Smooth muscle cell of the brain vasculature (primary cell): Measurements from ENCODE around the gene CR2.
"Not testable (repeated sequence)": the region's sequence is repeated elsewhere in the genome, so short reads cannot be mapped to it uniquely, and the experiment has no call there.

Experiments
- DNase-seq: peaks from one replicate; pipeline ENCODE4 v3.0.0-alpha.2; 2012; ENCODE audit warnings: low read depth, low spot score

CR2 gene

DNA sequence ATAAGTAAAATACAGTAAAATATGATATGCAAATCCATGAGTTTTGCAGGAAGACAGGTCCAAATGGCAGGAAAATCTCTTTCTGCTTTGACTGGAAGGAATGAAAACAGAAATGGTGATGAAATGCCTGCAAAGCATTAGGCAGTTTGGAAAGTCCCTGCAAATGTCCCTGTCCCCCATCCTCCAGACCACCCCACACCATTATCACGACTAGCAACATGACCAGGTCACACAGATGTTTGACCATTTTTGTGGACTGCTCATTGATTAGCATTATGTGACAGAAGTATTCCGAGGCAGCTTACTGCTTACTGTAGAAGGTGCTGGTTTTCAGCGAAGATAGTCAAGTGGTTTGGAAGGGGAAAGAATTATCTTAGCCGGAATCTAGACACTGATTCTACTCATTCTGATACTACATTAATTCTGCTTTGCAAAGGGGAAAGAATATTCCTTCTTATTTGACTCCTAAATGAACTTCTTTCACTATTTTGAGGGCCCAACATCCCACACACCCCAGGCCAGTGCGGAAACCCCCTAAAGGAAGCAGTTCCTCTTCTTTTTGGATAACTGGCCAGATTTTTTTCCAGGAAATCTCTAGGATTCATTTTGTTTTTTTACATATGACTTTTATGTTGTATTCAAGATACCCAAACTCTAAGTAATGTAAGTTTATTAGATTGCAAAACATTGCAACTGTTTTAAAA is 9.5 kb upstream of the CR2 start:
- no peak for DNase-seq

DNA sequence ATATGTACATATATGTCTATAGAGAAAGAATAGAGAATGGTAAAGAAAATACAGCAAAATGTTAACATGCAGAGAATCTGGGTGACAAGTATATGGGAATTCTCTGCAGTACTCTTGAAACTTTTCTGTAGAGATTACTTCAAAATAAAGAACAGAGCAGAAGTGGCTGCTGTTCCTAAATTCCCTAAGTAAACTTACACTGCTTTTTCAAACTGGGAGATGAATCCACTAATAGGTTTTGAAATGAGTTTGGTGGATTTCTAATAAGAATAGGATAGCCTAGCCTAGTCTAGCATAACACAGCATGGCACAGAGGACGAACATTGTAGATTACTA is 450 bp upstream of the CR2 start:
- no peak for DNase-seq

DNA sequence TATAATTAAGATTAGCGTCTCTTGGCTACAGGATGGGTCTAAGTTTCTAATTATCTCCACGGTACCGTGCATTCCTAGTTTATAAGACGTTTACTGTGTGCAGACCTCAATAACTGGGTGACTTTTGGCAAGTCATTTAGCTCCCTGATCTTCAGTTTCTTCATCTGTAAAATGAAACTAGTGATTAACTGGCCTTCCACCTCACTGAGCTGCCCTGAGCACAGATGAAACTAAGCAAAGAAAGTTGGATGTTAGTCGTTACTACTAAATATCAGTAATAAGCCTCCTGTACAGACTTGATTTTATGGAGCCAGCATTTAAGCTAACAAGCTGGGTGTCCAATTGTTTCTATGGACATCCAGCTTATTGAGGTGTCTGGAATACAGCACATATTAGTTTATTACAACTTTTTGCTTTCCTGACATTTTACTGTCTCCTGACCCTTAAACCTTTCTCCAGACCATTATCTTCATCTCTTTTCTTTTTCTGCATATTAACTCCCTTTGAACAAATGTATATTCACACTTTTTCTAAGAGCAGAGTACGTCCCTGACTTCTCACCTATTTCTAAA is 1.1 kb downstream of the CR2 start:
- no peak for DNase-seq

DNA sequence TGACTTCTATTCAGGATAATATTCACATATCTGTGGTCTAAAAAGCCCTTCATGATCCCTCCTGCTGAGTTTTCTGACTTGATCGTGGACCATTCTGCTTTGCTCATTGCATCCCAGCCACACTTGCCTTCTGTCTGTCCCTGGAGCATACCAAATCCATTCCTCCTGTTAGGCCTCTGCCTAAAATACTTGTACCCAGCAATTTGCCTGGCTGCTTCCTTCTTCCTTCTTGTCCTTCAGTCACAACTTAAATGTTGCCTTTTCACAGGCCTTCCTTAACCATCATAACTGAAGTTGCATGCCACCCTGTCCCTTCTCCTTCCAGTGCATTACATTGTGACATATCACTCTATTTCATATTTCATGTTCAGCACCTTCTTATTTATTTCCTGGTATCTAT is 4.3 kb downstream of the CR2 start:
- no peak for DNase-seq

DNA sequence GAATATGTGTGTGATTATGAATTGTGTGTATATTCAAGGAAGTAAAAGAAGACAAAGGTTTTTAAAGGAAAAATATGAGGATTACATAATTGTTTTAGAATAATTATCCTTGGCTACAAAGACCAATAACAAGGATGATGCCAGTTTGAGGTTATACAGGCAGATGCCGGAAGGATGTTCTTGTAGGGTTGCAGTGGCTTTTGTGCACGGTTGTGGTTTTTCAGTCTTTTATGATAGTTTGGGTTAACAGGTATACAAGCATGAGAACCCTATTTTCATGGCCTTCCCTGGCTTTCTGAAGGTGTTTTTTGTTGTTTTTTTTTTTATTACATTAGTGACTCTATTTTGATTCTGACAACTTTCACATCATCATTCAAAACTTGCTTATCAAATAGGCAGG is 4.9 kb downstream of the CR2 start:
- no peak for DNase-seq

DNA sequence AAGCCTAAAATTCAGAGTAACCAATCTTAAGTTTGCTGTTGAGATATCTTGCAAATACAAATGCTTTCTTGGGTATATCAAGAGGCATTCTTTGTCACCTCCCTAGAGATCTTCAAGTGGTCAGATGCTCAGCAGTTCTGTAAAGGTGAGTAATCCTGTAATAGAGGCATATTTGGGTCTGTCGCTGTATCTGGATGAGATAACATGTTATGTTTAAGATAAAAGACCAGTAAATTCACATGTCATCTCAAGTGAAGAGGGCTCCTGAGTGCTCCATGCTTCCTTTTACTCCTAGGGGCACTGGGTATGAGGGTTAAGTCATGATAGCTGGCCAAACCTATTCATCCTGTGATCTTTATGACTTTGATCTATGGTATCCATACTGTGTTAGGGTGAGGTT is 7.5 kb downstream of the CR2 start:
- DNase-seq: no peak

DNA sequence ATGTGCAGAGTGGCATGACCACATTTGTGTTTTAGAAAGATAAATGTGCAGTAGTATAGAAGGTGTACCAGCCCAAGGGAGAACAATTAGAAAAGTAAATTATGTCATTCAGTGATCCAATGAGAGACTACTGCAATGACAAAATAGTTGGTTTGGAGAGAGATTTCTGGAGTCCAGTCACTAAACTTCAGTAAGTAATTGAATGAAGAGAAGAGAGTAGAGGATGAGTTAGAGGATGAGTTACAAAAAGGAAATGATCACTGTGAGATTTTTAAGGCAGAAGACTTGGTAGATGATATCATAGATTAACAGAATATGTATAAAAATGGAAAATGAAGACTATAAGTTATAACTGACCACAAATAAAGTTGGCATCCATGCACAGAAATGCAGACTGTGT is 8.4 kb downstream of the CR2 start:
- no peak for DNase-seq

DNA sequence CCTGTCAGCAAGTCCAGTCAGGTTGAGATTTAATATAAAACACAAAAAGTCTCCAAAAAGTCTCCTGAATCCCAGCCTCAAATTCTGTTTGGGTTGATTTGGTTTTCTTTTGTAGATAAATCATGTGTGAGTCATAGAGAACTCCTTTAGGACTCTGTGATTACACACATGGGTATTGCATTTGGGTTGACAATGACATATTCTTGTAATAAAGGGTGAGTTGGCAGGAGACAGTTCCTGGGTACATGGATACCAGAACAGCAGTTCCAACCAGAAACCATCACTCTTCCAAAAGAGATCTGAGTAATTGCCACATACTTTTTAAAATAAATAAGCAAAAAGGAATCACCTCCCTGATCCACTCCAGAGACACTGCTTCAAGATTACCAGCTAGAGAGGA is 8.9 kb downstream of the CR2 start:
- DNase-seq: no peak

DNA sequence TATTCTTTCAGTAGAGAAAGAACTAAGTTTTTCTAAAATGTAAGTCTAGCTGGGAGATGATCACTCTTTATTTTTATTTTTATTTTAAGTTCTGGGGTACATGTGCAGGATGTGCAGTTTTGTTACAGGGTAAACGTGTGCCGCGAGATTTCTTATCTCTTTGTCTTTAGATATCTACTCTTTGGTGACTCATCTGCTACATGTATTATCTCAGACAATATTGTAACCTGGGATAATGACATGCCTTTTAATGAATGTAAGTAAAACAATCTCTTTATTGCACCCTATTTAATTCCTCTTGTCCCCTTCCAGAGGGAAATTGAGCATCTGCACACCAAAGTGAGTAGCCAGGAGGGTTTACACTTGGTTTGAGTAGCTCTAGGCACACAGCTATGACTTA is 9.4 kb downstream of the CR2 start:
- DNase-seq: no peak

DNA sequence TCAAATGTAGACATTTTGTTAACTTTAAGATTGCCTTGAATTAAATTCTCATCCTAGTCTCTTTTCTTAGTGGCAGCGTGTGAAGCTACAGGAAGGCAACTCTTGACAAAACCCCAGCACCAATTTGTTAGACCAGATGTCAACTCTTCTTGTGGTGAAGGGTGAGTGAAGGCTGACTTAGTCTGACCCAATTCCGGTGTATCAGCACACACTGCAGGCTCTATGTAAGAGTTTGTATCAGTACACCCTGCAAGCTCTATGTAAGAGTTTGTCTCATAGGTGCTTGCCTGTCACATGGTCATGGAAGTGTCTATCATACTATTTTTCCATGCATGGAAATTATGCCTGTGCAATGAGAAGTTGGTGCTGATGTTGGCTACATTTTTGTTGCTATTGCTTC is 16.8 kb downstream of the CR2 start:
- no peak for DNase-seq

DNA sequence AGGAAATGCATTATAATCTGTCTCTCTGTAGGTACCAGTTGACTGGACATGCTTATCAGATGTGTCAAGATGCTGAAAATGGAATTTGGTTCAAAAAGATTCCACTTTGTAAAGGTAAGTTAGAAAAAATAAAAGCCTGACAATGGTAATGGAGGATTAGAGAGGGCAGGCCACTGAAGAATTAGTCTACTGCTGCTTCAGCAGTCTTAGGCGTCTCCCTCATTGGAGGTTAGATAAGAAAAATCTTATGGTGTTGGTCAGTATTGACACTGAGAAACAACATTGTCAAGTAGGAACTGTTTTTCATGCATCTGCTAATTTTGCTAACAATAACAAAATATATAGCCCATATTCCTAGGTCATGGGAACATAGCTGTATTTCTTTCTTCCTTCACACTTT is 20.1 kb downstream of the CR2 start:
- no peak for DNase-seq

DNA sequence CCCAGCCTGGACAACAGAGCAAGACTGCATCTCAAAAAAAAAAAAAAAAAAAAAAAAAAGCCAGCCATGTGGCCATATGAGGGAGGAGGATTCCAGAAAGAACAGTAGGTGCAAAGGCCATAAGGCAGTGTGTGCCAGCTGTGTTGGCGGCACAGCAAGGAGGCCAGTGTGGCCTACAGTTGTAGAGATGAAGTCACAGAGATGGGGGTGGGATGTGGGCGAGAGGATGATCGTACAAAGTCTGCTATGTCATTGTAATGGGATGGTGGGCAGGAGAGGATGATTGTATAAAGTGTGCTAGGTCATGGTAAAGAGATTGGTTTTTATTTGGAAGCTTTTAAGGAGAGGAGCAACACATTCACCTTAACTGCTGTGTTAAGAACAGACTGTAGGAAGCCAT is 32.1 kb downstream of the CR2 start:
- DNase-seq: no peak

DNA sequence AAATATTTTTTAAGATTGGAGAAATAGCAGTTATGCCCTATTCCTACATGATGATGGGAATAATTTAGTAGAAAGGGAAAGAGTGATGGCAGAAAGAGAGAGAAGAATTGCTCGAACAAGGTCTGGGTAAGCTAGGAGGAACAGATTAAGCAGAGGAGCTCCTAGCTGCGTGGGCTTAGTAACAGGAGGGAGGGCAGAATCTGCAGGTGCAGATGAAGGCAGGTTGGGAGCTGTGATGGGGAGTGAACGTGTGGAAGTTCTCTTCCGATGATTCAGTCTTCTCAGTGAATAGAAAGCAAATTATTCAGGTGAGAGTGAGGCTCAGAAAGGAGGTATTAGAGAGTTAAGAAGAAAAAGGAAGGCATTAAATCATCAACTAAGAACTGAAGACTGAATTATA is 33.5 kb downstream of the CR2 start:
- DNase-seq: no peak

DNA sequence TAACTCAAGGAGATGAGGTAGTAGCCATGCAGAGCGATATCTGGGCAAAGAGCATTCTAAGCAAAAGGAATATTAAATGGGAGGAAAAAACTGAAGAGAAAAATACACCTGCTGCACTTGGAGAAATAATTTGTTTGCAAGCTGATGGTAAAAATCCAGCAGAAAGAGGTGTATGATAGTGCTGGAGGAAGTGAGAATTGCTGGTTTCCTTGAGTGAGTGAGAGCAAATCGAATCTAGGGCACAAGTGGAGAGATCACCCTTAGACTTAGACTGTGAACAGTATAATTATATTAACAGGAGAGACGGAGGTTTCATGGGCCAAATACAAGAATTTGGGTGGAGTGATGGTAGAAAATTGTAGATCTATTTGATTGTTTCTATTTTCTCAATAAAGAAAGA is 39.1 kb downstream of the CR2 start:
- no peak for DNase-seq

DNA sequence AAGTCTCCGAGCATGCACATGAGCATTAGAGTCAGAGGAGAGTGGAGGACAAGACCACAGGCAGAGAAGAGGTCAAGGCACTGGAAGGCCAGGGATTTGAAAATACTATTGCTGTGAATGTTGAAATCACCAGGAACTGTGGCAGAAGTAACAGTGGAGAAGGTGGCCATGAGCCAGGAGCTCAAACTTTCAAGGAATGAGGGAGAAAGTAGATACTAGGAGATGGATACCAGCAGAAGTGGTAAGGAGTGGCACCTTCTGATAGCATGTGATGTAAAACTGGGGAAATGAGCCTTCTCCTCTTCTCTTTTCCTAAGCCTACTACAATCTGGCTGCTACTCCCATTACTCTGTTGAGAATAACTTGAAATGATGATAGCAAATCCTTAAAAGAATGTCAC is 40.0 kb downstream of the CR2 start:
- no peak for DNase-seq

DNA sequence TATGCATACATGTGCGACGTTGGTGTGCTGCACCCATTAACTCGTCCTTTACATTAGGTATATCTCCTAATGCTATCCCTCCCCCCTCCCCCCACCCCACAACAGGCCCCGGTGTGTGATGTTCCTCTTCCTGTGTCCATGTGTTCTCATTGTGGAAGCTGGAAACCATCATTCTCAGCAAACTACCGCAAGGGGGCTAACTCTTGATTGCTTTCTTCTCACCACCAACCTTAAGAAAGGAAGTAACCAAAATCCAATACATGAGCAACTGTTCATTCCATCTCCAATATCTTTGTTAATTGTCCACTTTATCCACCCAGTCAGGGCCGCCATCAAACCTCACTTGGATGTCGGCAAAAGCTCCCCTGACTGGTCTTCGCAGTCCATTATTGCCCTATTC is 41.2 kb downstream of the CR2 start:
- DNase-seq: not testable (repeated sequence)

DNA sequence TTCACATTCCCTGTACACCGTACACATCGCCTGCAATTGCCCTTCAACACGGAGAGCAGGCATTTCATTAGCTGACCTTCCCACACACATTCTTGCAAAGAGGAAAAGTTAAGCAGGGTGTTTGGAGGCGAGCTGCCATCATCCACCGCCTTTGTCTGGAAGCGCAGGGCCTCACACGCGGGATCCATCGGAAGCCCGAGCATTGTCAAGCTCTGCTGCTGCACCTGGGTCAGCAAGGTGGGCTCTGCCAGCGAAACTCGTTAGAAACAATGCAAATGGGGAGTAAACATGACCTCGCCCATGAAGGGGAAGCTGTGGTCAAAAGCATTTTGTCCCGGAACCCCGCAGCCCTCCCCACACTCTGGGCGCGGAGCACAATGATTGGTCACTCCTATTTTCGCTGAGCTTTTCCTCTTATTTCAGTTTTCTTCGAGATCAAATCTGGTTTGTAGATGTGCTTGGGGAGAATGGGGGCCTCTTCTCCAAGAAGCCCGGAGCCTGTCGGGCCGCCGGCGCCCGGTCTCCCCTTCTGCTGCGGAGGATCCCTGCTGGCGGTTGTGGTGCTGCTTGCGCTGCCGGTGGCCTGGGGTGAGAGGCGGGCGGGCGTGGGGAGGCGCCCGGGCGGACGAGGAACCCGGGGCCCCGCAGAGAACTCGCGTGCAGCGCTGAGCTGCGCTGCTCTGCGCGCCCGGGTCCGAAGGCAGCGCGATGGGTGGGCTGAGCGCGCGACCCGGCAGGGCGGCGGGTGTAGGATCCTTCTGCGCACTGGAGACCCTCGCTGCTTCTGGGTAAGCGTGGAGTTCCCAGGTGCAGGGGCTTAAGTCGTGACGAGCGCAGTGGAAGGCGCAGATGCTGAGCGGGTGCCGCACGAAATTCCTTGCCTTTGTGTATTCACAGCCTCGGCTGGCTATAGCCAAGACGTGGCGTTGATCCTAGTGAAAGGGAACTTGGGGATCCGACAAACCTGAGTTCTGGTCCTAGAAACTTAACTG is 42.0 kb downstream of the CR2 start, which contains the start of gene CR1:
TSS of gene CR1 (plus strand) at position 357 of the 992 bp plus-strand sequence. CDS start at position 468, 111 bp downstream.
- DNase-seq: no peak

DNA sequence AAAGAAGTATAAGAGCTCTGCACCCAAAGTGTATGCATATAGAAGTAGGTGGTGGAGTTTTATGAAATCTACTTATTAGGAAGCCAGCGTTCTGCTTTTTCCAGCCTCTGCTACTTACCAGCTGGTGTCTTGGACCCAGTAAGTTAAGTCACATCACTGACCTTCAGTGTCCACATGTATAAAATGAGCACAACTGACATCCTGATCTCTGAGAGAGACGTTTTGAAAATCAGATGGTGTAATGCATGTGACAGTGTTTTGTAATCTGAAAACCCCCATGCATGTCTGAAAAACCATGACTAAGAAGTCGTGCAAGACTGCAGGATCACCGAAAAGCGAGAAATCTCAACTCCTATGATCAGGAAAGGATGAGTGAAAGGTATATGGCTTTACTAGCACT is 43.8 kb downstream of the CR2 start:
- DNase-seq: no peak

DNA sequence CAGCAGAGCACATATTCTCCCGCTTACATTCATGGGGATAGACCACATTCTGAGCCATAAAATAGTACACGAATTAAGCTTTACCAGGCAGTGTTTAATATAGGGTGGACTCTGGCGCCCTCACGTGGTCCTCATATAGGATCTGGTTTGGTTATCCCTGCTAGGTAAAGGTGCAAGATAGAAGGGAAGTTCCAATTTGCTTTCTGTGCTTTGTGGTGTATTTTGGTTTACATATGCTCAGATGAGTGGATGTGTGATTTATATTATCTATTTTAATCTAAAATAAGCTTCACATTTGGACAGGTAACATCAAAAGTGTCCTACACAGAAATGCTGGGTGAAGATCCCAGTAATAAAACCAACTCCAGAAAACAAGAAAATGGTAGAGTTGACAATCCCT is 45.4 kb downstream of the CR2 start:
- DNase-seq: peak; percentile 28

DNA sequence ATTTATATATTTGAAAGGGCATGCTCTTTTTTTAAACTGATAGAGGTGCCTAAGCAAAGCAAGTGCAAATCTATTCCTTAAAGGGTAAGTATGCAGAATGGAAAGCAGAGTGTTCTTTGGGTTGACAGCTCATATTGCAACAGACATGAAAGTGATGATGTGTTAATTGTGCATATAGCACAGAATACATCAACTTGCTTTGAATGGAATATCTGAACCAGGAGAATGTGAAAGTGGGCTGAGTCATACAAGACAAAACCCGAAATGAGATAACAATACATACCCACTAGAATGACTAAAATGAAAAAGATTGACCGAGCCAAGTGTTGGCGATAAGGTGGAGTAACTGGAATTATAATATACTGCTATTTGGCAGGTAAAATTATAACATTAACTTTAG is 46.2 kb downstream of the CR2 start:
- DNase-seq: no peak

DNA sequence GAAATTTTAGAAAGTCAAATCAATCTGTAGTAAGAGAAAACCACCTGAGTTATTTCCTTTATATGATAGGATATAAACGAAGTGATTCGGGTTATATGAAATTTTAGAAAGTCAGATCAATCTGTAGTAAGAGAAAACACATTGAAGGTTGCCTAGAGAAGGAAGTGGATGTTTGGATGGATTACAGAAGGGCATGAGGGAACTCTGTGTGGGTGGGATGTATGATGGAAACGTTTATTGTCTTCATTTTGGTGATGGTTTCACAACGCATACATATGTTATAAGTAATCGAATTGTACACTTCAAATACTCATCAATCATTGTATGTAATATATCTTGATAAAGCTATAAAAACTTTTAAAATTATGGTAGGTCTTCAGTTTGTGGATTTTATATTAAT is 46.9 kb downstream of the CR2 start:
- DNase-seq: no peak

DNA sequence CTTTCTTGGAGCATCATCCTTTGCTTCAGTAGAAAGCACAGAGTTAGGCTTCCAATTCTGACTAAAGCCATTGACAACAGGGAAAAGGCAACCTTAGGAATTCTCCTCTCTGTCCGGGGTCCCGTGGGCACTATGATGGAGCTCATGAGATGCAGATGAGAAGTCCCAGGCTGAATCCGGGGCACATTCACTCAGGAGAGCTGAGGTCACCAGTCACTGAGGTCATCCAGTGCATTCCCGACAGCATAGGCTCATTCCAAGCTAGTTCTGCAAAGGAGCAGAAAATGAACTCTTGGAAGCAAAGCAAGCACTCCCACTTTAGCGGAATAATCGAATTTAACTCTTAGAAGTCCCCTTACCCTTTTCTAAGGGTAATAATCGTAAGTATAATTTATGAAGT is 48.6 kb downstream of the CR2 start:
- no peak for DNase-seq

DNA sequence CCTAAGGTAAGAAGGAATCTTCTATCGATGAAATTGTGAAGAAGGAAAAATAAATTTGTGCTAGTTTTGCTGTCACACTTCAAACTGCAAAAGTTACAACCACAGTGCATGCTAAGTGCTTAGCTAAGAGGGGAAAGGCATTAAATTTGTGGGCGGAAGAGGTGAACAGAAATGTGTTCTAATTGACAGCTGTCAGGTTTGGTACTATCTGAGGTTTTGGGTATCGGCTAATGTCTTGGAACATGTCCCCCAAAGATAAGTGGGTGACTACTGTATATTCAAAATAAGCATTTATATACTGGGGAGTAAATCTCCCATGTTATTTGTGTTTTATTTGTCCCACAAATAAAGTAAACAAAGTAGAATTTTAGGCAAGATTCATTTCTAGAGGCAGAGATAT is 49.8 kb downstream of the CR2 start:
- DNase-seq: no peak
